ENCODE measurements around the gene KCNJ6. TPM values are rescaled to one million over a fixed set of nuclear protein-coding genes. Genes with fewer than 3 reads are reported as not detected.
"Not testable (repeated sequence)": the region's sequence is repeated elsewhere in the genome, so short reads cannot be mapped to it uniquely, and the experiment has no call there.

The KCNJ6 gene
- total RNA-seq, 1 donor from 2014 or later: not detected

DNA sequence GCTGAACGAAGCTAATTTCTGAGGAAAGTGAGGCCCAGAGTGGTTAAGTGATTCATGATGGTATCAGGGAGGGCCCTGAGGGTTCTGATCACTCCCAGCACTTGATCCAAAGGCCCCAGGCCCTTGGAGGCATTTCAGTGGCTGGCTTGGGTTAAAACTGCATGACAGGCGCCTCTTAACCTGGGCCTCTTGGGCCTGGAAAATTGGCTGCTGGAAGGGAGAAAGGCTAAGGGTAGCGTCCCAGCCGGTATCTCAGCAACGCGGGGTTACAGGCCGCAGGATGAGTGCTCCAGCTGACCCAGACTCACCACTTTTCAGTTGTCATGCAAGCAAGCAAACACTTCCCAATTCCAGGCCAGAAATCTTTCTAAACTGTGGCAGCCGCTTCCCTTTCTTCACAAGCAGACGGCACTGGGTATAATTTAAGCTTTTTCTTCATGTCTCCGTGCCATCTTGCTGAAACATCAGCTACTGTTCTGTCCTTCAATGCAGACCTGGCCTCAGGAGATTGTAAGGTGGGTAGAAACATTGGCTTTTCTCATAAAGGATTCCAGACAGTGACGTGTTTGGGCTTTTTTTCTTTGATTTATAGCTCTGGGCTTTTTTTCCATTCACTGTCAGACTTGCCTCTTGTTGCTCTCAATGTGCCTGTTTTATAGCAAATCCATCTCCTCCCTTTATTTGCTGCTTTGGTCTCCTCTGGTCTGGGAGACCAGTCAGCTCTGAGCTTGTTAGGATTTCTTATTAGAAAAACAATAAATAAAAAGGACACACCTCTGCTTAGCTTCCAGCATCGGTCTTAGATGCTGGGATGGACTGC is 229.1 kb downstream of the KCNJ6 start:
- peak; percentile 40 for DNase-seq (ENCODE audit: low spot score)
- no peak for ATAC-seq

DNA sequence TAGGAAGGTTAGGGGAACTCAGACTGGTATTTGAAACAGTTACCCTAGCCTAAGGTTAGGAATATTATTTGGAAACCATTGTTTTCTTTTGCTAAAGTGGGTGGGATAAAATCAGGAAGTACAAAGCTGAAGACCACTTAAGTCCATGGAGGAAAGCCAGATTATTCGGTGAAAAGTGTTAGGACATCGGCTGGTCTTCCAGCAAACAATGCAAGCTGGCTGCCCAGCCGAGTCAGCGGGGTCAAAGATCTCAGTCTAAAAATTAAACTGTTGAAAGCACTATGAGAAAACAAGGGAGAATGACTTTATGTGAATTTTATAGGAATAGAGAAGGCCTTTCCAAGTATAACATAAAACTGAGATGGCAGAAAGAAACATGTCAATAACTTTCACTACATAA is 231.7 kb downstream of the KCNJ6 start:
- ATAC-seq: peak; percentile 80
- DNase-seq (ENCODE audit: low spot score): no peak

DNA sequence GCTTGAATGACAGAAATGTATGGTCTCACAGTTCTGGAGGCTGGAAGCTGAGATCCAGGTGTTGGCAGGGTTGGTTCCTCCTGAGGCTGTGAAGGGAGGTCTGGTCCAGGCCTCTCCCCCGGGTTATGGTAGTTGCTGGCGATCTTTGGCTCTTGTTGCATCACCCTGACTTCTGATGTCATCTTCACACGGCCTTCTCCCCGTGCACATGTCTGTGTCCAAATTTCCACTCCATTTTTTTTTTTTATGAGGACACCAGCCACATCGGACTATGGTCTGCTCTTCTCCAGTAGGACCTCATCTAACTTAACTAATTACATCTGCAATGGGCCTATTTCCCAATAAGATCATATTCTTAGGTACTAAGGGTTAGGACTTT is 232.2 kb downstream of the KCNJ6 start:
- DNase-seq (ENCODE audit: low spot score): no peak
- ATAC-seq: peak; percentile 42

DNA sequence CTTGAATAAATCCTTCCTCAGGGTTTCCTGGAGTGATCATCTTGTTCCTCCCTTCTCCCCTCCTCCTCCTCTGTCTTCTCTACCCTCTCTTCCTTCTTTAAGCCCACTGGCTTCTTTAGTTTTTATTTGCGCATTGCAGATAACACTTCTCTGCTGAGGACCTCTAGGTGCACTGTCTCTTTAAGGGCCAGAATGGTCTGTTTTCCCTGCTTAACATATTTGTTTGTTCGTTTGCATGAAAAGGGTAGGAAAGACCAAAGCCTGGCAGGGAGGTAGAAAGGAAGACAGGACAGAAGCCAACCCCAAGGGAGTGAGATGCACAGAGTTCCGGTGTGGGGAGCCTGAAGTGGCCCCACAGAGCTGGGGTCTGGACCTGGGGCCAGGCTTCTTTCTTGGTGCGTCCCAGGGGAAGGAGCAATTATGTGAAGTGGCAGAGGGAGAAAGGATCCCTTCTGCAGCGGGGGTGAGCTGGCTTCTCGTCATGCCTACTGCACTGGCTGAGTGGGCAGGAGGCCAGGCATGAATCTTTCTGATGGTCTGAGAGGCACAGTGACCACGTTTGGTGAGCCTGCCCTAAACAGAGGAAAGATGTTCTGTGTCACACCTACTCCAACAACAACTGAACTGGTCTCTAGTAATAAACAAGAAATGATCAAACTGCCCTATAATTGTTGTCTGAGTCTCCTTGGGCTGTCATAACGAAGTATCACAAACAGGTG is 232.7 kb downstream of the KCNJ6 start:
- ATAC-seq (peak; percentile 29), DNase-seq (ENCODE audit: low spot score) (peak; percentile 39)

DNA sequence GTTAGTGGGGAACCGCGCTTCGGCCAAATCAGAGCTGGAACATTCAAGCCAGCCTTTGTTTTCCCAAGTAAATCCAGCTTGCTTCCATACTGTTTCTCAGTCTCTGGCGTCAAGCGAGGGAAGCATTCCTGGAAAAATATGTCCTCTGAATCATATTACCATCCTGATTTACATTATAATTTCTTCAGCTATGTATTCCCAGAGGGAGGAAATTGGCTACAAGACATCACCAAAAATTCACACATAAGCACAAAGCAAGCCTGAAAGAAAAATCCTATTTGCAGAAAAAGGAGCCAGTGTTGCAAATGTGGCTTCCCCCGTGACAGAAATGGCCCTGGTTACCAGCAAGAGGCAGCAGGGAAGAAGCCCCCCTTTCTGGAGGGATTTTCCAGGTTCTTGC is 233.3 kb downstream of the KCNJ6 start:
- no peak for DNase-seq (ENCODE audit: low spot score)
- ATAC-seq: no peak

DNA sequence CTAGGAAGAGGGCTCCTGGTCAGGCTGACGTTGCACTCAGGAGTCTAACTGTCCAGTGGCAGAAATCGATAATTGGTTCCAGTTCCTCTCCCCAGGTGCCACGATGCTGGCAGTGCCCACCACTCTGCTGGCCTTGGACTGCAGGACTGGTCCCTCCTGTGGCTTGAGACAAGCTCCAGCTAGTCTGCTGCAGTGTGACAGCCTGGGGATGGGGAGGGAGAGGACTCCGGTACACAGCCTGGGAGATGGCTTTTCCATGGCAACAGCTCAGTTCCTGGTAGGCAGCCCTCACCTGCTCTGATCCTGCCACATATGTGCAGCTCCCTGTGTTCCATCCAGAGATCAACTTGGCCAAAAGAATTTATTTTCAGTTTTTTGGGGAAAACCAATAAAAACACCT is 239.3 kb downstream of the KCNJ6 start:
- DNase-seq (ENCODE audit: low spot score): no peak
- no peak for ATAC-seq

DNA sequence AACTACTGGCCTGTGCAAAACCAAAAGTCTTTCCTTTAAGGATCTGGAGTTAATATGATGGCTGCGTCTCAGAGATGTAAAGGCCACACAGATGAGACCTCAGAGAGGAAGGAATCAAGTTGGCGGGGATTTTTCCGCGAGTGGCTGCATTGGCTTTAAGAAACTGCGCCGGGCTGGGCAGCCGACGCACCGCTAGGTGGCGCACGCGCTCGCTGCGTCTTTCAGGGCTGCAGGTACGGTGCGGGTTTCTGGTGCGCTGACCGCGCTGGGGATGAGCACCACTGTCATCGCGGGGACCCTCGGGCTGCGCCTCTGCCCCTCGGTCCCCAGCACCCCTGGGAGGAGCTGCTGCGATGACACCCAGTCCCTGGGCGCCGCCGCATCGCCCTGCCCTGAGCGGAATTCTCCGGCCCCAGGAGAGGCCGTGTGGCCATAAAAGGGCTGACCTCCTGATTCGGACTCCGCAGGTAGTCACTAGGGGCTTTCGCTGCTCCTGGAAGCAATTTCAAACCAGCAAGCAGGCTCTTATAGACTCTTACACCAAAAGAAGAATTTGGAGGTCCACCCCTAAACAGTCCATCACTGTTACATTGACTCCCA is 241.0 kb downstream of the KCNJ6 start:
- peak; percentile 63 for DNase-seq (ENCODE audit: low spot score)
- peak; percentile 93 for ATAC-seq

DNA sequence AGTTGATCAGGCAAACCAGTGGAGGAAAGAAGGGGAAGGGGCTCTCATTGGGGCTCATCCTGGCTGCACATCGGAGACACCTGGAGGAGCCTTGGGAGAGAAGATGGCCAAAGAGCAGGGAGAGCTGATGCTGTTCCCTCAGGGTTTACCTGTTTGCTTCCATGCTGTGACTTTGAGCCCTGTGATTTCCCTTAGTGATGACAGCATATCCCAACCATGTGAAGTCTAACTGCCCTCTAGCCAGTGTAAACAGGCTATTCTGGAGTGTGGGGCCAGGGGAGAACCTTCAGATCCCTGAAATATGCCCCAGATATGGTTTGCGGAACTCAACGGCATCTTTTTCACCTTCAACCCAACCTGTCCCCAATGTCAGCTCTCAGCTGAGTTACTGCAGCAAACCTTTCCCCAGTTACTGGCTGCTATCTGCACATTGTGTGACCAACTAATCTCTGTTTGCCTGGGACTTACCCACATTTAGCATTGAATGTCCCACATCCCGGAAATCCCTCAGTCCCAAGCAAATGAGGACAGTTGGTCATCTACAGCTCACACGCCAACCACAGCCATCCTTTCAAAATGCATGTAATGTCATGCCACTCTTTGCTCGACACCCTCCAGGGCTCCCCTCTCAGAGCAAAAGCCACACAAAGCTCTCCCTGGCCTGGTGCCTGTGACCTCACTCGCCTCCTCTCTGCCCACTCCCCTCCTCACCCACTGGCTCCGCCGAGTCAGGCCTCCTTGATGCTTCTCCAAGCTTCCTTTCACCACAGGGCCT is 242.3 kb downstream of the KCNJ6 start:
- DNase-seq (ENCODE audit: low spot score) (no peak), ATAC-seq (no peak)

DNA sequence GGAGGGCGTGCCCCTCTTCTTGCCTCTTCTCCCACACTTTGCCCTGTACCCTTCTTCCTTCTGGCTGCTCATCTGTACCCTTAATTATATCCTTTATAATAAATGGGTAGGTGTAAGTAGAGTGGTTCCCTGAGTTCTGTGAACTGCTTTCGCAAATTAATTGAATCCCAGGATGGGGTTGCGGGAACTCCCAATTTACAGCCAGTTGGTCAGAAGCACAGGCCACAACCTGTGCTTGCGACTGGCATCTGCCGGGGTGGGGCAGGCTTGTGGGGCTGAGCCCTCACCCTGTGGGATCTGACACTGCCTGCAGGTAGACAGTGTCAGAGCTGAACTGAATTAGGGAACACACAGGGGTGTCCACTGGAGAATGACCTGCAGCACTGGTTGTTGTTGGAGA is 244.9 kb downstream of the KCNJ6 start:
- ATAC-seq: no peak
- no peak for DNase-seq (ENCODE audit: low spot score)

DNA sequence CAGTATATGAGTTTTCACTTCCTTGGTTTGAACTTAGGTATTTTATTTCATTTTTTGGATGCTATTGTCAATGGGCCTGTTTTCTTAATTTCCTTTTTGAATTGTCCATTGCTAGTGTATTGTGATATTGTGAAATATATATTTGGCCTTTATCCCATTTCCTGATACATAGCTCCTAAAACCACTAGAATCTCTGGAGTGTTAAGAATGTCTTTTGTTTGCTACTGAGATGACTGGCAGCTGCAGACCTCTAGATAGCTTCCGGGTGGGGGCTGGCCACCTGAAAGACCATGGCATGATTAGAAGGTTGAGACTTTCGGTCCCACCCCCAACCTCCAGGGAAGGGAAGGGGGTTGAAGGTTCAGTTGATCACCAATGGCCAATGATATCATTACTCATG is 245.4 kb downstream of the KCNJ6 start:
- DNase-seq (ENCODE audit: low spot score) (no peak), ATAC-seq (no peak)

DNA sequence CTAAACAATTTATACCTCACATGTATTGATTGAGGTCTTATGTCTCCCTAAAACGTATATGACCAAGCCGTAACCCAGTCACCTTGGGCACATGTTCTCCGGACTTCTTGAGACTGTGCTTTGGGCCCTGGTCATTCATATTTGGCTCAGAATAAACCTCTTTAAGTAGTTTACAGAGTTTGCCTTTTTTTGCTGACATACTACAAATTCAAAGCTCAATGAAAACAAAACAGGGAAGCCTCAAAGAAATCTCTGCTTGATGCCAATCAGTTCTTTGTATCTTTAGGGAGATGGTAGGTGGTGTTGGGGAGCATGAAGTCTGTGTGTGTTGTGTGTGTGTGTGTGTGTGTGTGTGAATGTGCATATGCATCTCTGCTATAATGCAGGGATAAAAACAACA is 247.0 kb downstream of the KCNJ6 start:
- no peak for ATAC-seq
- DNase-seq (ENCODE audit: low spot score): no peak

DNA sequence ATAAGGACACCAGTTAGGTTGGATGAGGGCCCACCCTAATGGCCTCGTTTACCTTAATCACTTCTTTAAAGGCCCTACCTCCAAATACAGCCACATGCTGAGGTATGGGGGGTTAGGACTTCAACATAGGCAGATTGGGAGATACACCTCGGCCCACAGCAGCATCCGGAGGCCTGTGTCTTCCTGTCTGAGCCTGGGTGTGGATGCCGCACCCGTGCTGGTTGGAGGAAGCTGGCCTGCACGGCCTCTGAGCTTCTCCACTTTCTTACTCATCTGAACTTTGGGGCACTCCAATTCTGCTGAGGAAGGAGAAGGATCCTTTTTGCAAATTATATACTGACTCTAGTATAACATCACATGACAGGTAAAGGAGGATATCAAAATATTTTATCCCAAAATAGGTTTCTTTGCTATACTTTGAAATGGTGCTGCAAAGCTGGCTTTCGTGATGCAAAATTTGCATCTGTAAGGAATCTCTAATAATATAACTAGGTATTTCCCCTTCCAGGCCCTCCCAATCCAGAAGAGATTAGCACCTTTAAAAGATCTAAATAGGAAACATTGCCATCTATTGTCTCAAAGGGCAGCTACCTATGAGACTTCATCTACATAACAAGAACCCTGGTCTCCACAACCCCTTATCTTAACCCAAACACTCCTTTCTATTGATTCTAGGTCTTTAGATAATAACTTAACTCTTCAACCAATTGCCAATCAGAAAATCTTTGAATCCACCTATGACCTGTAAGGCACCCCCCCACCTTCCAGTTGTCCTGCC is 247.6 kb downstream of the KCNJ6 start:
- DNase-seq (ENCODE audit: low spot score): no peak

DNA sequence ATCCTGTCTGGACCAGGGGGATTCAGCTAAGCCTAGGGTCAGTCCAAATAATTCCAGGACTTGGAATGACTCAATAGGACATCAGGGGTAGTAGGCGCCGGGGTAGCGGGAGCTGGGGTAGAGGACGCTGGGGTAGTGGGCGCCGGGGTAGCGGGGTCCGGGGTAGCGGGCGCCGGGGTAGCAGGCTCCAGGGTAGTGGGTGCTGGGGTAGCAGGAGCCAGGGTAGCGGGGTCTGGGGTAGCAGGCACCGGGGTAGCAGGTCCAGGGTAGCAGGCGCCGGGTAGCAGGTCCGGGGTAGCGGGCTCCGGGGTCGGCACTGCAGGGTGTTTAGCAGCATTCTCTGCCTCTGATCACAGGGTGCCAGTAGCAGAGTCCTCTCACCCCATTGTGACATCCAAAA is 248.9 kb downstream of the KCNJ6 start:
- no peak for ATAC-seq
- no peak for DNase-seq (ENCODE audit: low spot score)

More for the DNA sequence above, 247.6 kb downstream of the KCNJ6 start:
- ATAC-seq: no peak

DNA sequence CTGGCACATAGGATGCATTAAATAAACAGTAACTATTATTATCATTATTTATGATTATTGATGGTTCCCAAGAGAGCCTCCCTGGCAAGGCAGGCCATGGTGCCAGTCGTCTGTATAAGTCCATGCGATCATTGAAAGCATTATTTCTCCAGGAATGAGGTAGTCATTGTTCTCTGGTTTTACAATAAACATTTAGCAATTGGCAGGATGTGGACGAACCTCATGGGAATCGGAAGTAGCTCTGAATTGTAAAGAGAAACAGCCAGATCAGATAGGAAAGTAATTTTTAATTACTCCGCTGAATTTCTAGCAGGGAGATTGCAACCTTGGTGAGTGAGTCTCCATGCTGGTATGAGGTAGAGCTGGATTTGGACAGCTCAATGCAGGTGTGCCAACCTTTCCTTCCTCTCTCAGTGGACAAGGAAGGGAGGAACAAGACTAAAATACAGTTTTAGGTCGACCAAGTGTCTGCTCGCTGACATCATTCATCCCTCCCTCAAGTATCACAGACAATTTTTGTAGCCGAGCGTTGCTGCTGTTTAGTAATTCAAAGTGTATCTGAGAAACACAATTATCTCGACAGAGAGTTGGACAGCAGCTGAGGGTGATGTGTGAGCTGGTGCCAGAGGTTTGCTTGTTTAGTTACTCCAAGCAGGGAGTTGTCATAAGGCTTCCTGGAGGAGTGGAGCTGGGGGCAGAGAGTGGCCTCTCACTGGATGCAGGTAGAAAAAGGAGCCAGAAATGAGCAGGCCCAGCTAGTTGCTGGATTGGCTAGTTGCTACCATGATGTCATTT is 250.8 kb downstream of the KCNJ6 start:
- no peak for DNase-seq (ENCODE audit: low spot score)
- ATAC-seq: no peak

DNA sequence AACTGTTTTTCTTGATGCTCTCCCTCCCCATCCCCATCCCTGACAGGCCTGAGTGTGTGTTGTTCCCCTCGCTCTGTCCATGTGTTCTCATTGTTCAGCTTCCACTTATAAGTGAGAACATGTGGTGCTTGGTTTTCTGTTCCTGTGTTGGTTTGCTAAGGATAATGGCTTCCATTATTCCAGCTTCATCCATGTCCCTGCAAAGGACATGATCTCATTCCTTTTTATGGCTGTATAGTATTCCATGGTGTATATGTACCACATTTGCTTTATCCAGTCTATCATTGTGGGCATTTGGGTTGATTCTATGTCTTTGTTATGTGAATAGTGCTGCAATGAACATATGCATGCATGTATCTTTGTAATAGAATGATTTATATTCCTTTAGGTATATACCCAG is 254.0 kb downstream of the KCNJ6 start:
- ATAC-seq; DNase-seq (ENCODE audit: low spot score): not testable (repeated sequence)

DNA sequence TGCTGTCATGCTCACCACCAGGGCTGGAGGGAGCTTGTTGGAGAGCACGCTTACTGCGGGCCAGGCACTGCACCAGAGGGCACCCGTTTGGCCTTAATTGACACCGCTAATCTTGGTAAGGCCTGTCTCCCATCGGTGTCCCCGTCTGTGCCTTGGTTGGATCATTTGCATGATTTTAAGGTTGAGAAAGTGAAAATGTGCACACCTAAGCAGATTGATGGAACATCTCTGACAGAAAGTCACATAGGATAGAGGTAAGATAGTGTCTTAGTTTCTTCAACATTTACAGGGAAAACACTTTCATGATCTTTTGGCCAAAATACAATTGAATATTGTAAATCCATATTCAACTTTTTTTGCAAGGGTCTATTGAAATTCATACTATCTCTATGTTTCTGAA is 255.5 kb downstream of the KCNJ6 start:
- no peak for ATAC-seq
- DNase-seq (ENCODE audit: low spot score): no peak

DNA sequence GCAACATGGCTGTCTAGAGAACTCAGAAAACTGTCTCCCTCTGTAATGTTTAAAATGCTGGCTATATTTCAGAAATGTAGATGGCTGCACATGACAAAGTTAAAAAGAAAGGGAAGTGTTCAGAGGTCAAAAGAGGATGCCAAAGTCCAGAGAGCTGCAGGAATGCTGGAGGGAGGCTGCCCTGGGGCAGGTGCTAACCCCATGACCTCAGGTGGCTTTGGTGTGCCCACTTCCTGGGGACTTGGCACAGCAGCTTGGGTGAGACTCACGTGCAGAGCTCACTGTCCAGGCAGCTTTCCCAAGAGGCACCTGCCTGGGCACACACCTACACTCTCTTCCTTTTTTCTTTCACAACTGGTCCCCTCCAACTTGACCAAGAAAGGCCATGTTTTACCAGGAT is 256.4 kb downstream of the KCNJ6 start:
- DNase-seq (ENCODE audit: low spot score) (peak; percentile 55), ATAC-seq (peak; percentile 76)

DNA sequence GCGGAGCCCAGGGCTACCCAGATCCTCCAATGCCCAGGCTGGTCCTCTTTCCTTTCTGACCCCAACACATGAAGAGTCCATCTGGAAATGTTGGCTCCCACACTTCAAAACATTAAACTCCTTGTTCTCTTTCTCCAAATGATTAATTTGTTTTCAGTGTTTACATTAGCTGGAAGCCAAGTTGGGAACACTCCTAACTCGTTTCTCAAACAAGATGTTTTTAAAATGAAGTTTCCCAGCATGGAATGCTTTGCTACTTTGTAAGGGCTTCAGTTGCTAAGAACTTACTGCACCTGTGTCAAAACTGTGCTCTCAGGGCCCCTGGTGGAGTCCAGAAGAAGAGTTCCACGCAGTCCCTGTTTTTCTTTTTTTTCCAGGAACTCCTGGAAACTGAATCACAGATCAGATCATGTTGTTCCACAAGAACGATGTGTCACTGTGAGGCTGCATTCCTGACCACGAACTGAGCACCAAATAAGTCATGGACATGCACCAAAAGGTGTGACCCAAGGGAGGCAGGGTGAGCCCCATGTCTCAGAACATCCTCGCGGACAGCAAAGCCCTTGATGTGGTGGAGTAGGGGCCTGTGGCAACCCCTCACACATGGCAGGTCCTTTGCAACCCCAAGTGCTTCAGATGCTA is 257.3 kb downstream of the KCNJ6 start:
- peak; percentile 46 for ATAC-seq
- DNase-seq (ENCODE audit: low spot score): no peak
